HepG2 (cell line): ENCODE measurements around the gene SEC61G. TPM values are rescaled to one million over a fixed set of nuclear protein-coding genes. Genes with fewer than 3 reads are reported as not detected.

Experiments
- ATAC-seq: fragments of 200-7000 bp; cut with Tn5 transposase; 3 replicates; pipeline ENCODE4 v1.9.1; 2020; ENCODE audit warnings: mild to moderate bottlenecking, moderate library complexity
- BruUV-seq: library from RNA; stranded (reverse); fragments of 400-500 nt; replicated peaks from 2 replicates; lab custom pipeline; 2021; lab: Mats Ljungman, UMichigan
- CTCF ChIA-PET: fragments of 300-600 bp; formaldehyde crosslinking; extraction: SDS; loops from one replicate; lab custom pipeline; 2021; ENCODE audit warnings: low total read pairs, inconsistent platforms, low intra/inter-chr PET ratio; lab: Yijun Ruan, JAX
- POLR2A ChIA-PET: fragments of 350-600 bp; sonication (Branson Sonifier 250); formaldehyde crosslinking; loops from one replicate; lab custom pipeline; 2020; ENCODE audit warnings: antibody characterized with exemption, inconsistent platforms; lab: Yijun Ruan, JAX
- DNase-seq: peaks from one replicate; pipeline ENCODE4 v3.0.0-alpha.2; 2015; ENCODE audit warnings: low spot score
- FAIRE-seq: peaks from 3 replicates; lab custom pipeline; 2011; peaks lifted over from hg19 to GRCh38; lab: Jason Lieb, UNC
- H2AFZ ChIP-seq: one replicate; pipeline ENCODE4 v1.6.1; 2011; ENCODE audit warnings: low read length, inconsistent platforms
- H3K27ac ChIP-seq: fragments of 300-600 bp; 3 replicates; pipeline ENCODE4 v1.8.0; 2011; ENCODE audit warnings: mixed run types, mild to moderate bottlenecking, mixed read lengths, low read length, inconsistent platforms; ENCODE audit not compliant: insufficient read depth; ENCODE audit errors: extremely low read length
- H3K27me3 ChIP-seq, 2 experiments: fragments of 200-600 bp in 1 of 2; 2 replicates in 1 of 2; 3 replicates in 1 of 2; pipeline versions ENCODE4 v1.6.0 to v1.8.0; 2011; ENCODE audit warnings: low read length in 2 of 2, mild to moderate bottlenecking in 2 of 2, moderate library complexity in 2 of 2, inconsistent platforms in 1 of 2; ENCODE audit not compliant: insufficient read depth in 2 of 2, control insufficient read depth in 1 of 2
- H3K36me3 ChIP-seq, 2 experiments: fragments of 200-600 bp in 1 of 2; replicated peaks in 1 of 2; 2 replicates in 1 of 2; 3 replicates in 1 of 2; pipeline versions ENCODE4 v1.5.1 to v1.8.0; 2011; ENCODE audit warnings: low read length in 2 of 2, inconsistent platforms in 1 of 2; ENCODE audit not compliant: insufficient read depth in 2 of 2, control insufficient read depth in 1 of 2
- H3K4me1 ChIP-seq: 2 replicates; pipeline ENCODE4 v1.5.1; 2012; ENCODE audit warnings: low read length, inconsistent platforms; ENCODE audit not compliant: insufficient read depth
- H3K4me2 ChIP-seq: 2 replicates; pipeline ENCODE4 v1.6.0; 2011; ENCODE audit warnings: low read depth, low read length, inconsistent platforms
- H3K4me3 ChIP-seq, 3 experiments: fragments of 200-600 bp in 1 of 3; sonication (generic), shearing (Covaris generic) in 1 of 3; replicated peaks in 1 of 3; 2 replicates each; pipeline ENCODE4 v1.5.1; 2011 to 2016; ENCODE audit warnings: low read length in 3 of 3, inconsistent platforms in 2 of 3, low read depth in 2 of 3, mild to moderate bottlenecking in 2 of 3, control low read depth in 1 of 3, mixed read lengths in 1 of 3; ENCODE audit not compliant: insufficient read depth in 1 of 3
- H3K79me2 ChIP-seq: one replicate; pipeline ENCODE4 v1.6.1; 2011; ENCODE audit warnings: low read length, inconsistent platforms; ENCODE audit not compliant: insufficient read depth
- H3K9ac ChIP-seq: 2 replicates; pipeline ENCODE4 v1.6.0; 2011; ENCODE audit warnings: mild to moderate bottlenecking, low read depth, low read length, inconsistent platforms; ENCODE audit not compliant: insufficient read depth
- H3K9me3 ChIP-seq: 2 replicates; pipeline ENCODE4 v1.5.1; 2012; ENCODE audit warnings: mild to moderate bottlenecking, low read length
- H4K20me1 ChIP-seq: 2 replicates; pipeline ENCODE4 v1.6.0; 2011; ENCODE audit warnings: inconsistent platforms, mild to moderate bottlenecking, low read length, moderate library complexity; ENCODE audit not compliant: insufficient read depth
- FOXP4 ChIP-seq: sonication (generic); formaldehyde crosslinking; IDR thresholded peaks from 2 replicates; pipeline ENCODE4 v1.4.0; 2020; ENCODE audit warnings: missing genetic modification reagents
- HMG20B ChIP-seq: conservative IDR thresholded peaks from 2 replicates; pipeline ENCODE4 v1.6.1; 2016; ENCODE audit warnings: missing genetic modification reagents, missing compliant biosample characterization
- KIAA2018 ChIP-seq: sonication (generic); formaldehyde crosslinking; IDR thresholded peaks from 2 replicates; pipeline ENCODE4 v1.5.0; 2020; ENCODE audit warnings: mild to moderate bottlenecking, missing genetic modification reagents, borderline replicate concordance
- KMT2B ChIP-seq: IDR thresholded peaks from 2 replicates; pipeline ENCODE4 v1.6.1; 2016; ENCODE audit warnings: missing genetic modification reagents, missing compliant biosample characterization
- PRMT3 ChIP-seq: sonication (generic); formaldehyde crosslinking; IDR thresholded peaks from 2 replicates; pipeline ENCODE4 v1.8.1; 2022; ENCODE audit warnings: low read depth, mild to moderate bottlenecking, moderate library complexity, missing genetic modification reagents, borderline replicate concordance
- SKI ChIP-seq: fragments of 450-650 bp; IDR thresholded peaks from one replicate; pipeline ENCODE4 v1.6.1; 2018; ENCODE audit warnings: mild to moderate bottlenecking; ENCODE audit not compliant: partially characterized antibody
- TCF7L2 ChIP-seq: IDR thresholded peaks from 2 replicates; pipeline ENCODE4 v1.6.1; 2011; ENCODE audit warnings: mild to moderate bottlenecking, low read depth, low read length, moderate library complexity
- TFAP4 ChIP-seq: sonication (generic); IDR thresholded peaks from 2 replicates; pipeline ENCODE4 v1.6.1; 2016; ENCODE audit warnings: low read depth, borderline replicate concordance
- XRCC5 ChIP-seq: fragments of 200-400 bp; formaldehyde crosslinking; optimal IDR thresholded peaks from 2 replicates; pipeline ENCODE3; 2017; ENCODE audit warnings: mild to moderate bottlenecking, low read length
- YEATS2 ChIP-seq: sonication (generic); formaldehyde crosslinking; IDR thresholded peaks from 2 replicates; pipeline ENCODE4 v1.4.0; 2020; ENCODE audit warnings: missing genetic modification reagents, borderline replicate concordance
- ZNF550 ChIP-seq: sonication (generic); formaldehyde crosslinking; IDR thresholded peaks from 2 replicates; pipeline ENCODE4 v1.4.0; 2020; ENCODE audit warnings: mild to moderate bottlenecking, missing genetic modification reagents, borderline replicate concordance
- ZNF572 ChIP-seq: sonication (generic); formaldehyde crosslinking; IDR thresholded peaks from 2 replicates; pipeline ENCODE4 v1.5.1; 2020; ENCODE audit warnings: mild to moderate bottlenecking, missing genetic modification reagents
- ZNF709 ChIP-seq: sonication (generic); formaldehyde crosslinking; IDR thresholded peaks from 2 replicates; pipeline ENCODE4 v1.5.0; 2020; ENCODE audit warnings: mild to moderate bottlenecking, missing genetic modification reagents
- WGBS: methylation state at CpG from one replicate; pipeline ENCODE4 v1.1.6; 2017; ENCODE audit warnings: low lambda C conversion rate; 5-methylcytosine and 5-hydroxymethylcytosine counted together
- in situ Hi-C: cut with HindIII; loops from 2 replicates; pipeline ENCODE4 v1.10.0; 2017; ENCODE audit warnings: low pct_unique_long_range_greater_than_20kb; ENCODE audit not compliant: extremely low pct_ligation_motif_present
- intact Hi-C: fragments of 100-400 bp; cut with micrococcal nuclease; formaldehyde crosslinking; loops from one replicate; pipeline ENCODE4 v1.10.0; 2022; ENCODE audit not compliant: unreplicated experiment
- polyA plus RNA-seq, 8 experiments: library from polyadenylated mRNA; depleted of rRNA in 3 of 8; stranded (reverse) in 7 of 8; unstranded in 1 of 8; fragments of >200 nt; fragmentation: Illumina TruSeq in 4 of 8; extraction: Trizol in 4 of 8; gene quantifications; 2 replicates each; pipeline versions ENCODE4 v1.2.1 to v1.2.3, GENCODE V29; 2011 to 2016; ENCODE audit warnings: low read depth in 4 of 8, missing spikeins in 1 of 8, mixed read lengths in 1 of 8; ENCODE audit not compliant: insufficient read depth in 1 of 8
- total RNA-seq, 5 experiments: library from RNA; depleted of rRNA; stranded (reverse); fragments of >200 nt; fragmentation: Illumina TruSeq; extraction: Trizol; gene quantifications; 2 replicates each; pipeline ENCODE4 v1.2.3, GENCODE V29; 2016; ENCODE audit warnings: low read depth in 1 of 5

Gene SEC61G
- total and polyA plus RNA-seq, 2 of the 13 experiments (the other 11 are each of a cell fraction or from before 2014, with no cell fraction given) = 126 to 328 TPM

GRCh38 chr7:54783952-54784351 lies 24.9 kb upstream of the SEC61G start (continued):
- TF ChIP-seq ZNF550 (CRISPR knock-in tag) = no peak
- no peak for TF ChIP-seq TFAP4
- no peak for TF ChIP-seq KMT2B (CRISPR knock-in tag)
- TF ChIP-seq SKI = no peak
- TF ChIP-seq TCF7L2 = no peak
- no peak for TF ChIP-seq PRMT3 (CRISPR knock-in tag)
- TF ChIP-seq ZNF709 = no peak
- no peak for TF ChIP-seq FOXP4 (CRISPR knock-in tag)
- TF ChIP-seq YEATS2 (CRISPR knock-in tag) = no peak

GRCh38 chr7:54782829-54783228 lies 23.8 kb upstream of the SEC61G start:
- H3K9ac ChIP-seq = no peak overlapping the region
- H2AFZ ChIP-seq = no peak overlapping the region
- FAIRE-seq (no peak), ATAC-seq (no peak), DNase-seq (no peak)
- in situ Hi-C loops = no loop called here
- H3K36me3 ChIP-seq = no peaks in the 10 kb centered on the region
- H3K4me1 ChIP-seq = no peaks in the 10 kb centered on the region
- ChIA-PET CTCF (no interaction called here), POLR2A (no interaction called here)
- no TSS peak for BruUV-seq
- H3K4me2 ChIP-seq = no peak overlapping the region
- peaks cover 0 to 9% of the 10 kb centered on the region in 2 experiments; a peak in 2 of 5 replicates for H3K27me3 ChIP-seq
- no peaks in the 10 kb centered on the region for H4K20me1 ChIP-seq
- intact Hi-C loops = no loop called here
- H3K9me3 ChIP-seq = no peaks in the 10 kb centered on the region
- no peak overlapping the region for H3K4me3 ChIP-seq
- H3K27ac ChIP-seq = no peak overlapping the region
- WGBS = 44% methylated on average over 6 of the region's 8 CpGs
- H3K79me2 ChIP-seq = no peaks in the 10 kb centered on the region
- TF ChIP-seq XRCC5 (no peak), KIAA2018 (CRISPR knock-in tag) (no peak), ZNF572 (no peak), HMG20B (CRISPR knock-in tag) (no peak)
